IgD-negative memory B cell (primary cell): ENCODE measurements around the gene SLC23A1. TPM values are rescaled to one million over a fixed set of nuclear protein-coding genes. Genes with fewer than 3 reads are reported as not detected.
"Not testable (repeated sequence)": the region's sequence is repeated elsewhere in the genome, so short reads cannot be mapped to it uniquely, and the experiment has no call there.

ENCODE experiments used
- H3K27ac Mint-ChIP-seq, 3 donors: one replicate each; pipeline ENCODE4 v1.8.0; 2020 to 2022; ENCODE audit warnings: mild to moderate bottlenecking in 3 of 3, mixed read lengths in 3 of 3, moderate library complexity in 1 of 3
- H3K27me3 Mint-ChIP-seq: one replicate; pipeline ENCODE4 v1.8.0; 2021; ENCODE audit warnings: mixed read lengths
- H3K36me3 Mint-ChIP-seq: one replicate; pipeline ENCODE4 v1.8.0; 2020; ENCODE audit warnings: mild to moderate bottlenecking, mixed read lengths
- H3K4me1 Mint-ChIP-seq, 3 donors: one replicate each; pipeline ENCODE4 v1.8.0; 2020 to 2022; ENCODE audit warnings: mixed read lengths in 3 of 3, mild to moderate bottlenecking in 1 of 3
- H3K4me3 Mint-ChIP-seq, 4 donors: one replicate each; pipeline ENCODE4 v1.8.0; 2020 to 2022; ENCODE audit warnings: mild to moderate bottlenecking in 4 of 4, mixed read lengths in 4 of 4, moderate library complexity in 3 of 4
- H3K9me3 Mint-ChIP-seq, 3 donors: one replicate each; pipeline ENCODE4 v1.8.0; 2020 to 2021; ENCODE audit warnings: mixed read lengths in 3 of 3, mild to moderate bottlenecking in 1 of 3
- polyA plus RNA-seq: library from polyadenylated mRNA; unstranded; fragments of 300-500 nt; fragmentation: Illumina TruSeq; gene quantifications from one replicate; pipeline ENCODE4 v1.2.3, GENCODE V29; 2021

Gene SLC23A1
- polyA plus RNA-seq, 1 donor from 2014 or later = not detected

GRCh38 chr5:139387611-139388197, 4.6 kb upstream of the SLC23A1 start:
- peak overlapping the region; percentile 82 to 98 (median 93) for H3K4me3 Mint-ChIP-seq
- H3K27ac Mint-ChIP-seq = peak overlapping the region; percentile 91 to 98 (median 97)
- no peaks in the 10 kb centered on the region for H3K36me3 Mint-ChIP-seq
- H3K9me3 Mint-ChIP-seq = no peaks in the 10 kb centered on the region
- peaks cover 44 to 66% (median 63%) of the 10 kb centered on the region in 3 donors for H3K4me1 Mint-ChIP-seq
- H3K27me3 Mint-ChIP-seq = no peaks in the 10 kb centered on the region

- H3K9me3 Mint-ChIP-seq, H3K27me3 Mint-ChIP-seq, H3K36me3 Mint-ChIP-seq: not testable (repeated sequence)
- peaks cover 50 to 73% (median 71%) of the 10 kb centered on the region in 3 donors for H3K4me1 Mint-ChIP-seq
- H3K27ac Mint-ChIP-seq = peak overlapping the region; percentile 90 to 98 (median 97)
- peak overlapping the region; percentile 58 to 82 (median 70) for H3K4me3 Mint-ChIP-seq
Measured at GRCh38 chr5:139386956-139387355, 3.9 kb upstream of the SLC23A1 start.

- H3K27me3 Mint-ChIP-seq = no peaks in the 10 kb centered on the region
- no peaks in the 10 kb centered on the region for H3K9me3 Mint-ChIP-seq
- H3K4me3 Mint-ChIP-seq = peak overlapping the region; percentile 48 to 92 (median 82)
- no peaks in the 10 kb centered on the region for H3K36me3 Mint-ChIP-seq
- peak overlapping the region in 2 of 3 donors; percentile 91 to 97 for H3K27ac Mint-ChIP-seq
- H3K4me1 Mint-ChIP-seq = peaks cover 43 to 67% (median 65%) of the 10 kb centered on the region in 3 donors
Measured at GRCh38 chr5:139386050-139386438, 2.9 kb upstream of the SLC23A1 start.

- Mint-ChIP-seq H3K27me3 (no peaks in the 10 kb centered on the region), H3K27ac (peak overlapping the region; percentile 82 to 97 (median 91)), H3K4me3 (peak overlapping the region; percentile 59 to 92 (median 87)), H3K4me1 (peaks cover 38 to 62% (median 62%) of the 10 kb centered on the region in 3 donors), H3K9me3 (no peaks in the 10 kb centered on the region), H3K36me3 (no peaks in the 10 kb centered on the region)
Measured at GRCh38 chr5:139385061-139386049, 2.3 kb upstream of the SLC23A1 start.

GRCh38 chr5:139384591-139385051, 1.5 kb upstream of the SLC23A1 start:
- Mint-ChIP-seq H3K4me3 (peak overlapping the region; percentile 59 to 92 (median 87)), H3K27ac (peak overlapping the region; percentile 82 to 97 (median 91)), H3K27me3 (no peaks in the 10 kb centered on the region), H3K36me3 (no peaks in the 10 kb centered on the region), H3K9me3 (no peaks in the 10 kb centered on the region), H3K4me1 (peaks cover 31 to 56% (median 55%) of the 10 kb centered on the region in 3 donors)

- peaks cover 32 to 51% (median 50%) of the 10 kb centered on the region in 3 donors for H3K4me1 Mint-ChIP-seq
- H3K27me3 Mint-ChIP-seq = no peaks in the 10 kb centered on the region
- H3K27ac Mint-ChIP-seq = peak overlapping the region; percentile 10 to 56 (median 54)
- no peaks in the 10 kb centered on the region for H3K9me3 Mint-ChIP-seq
- H3K4me3 Mint-ChIP-seq = peak overlapping the region in 3 of 4 donors; percentile 27 to 74 (median 58)
- no peaks in the 10 kb centered on the region for H3K36me3 Mint-ChIP-seq
Measured at GRCh38 chr5:139383993-139384590, 995 bp upstream of the SLC23A1 start.

GRCh38 chr5:139382807-139383206, 290 bp downstream of the SLC23A1 start:
- H3K4me3 Mint-ChIP-seq = no peak overlapping the region
- peak overlapping the region in 1 of 3 donors; percentile 16 for H3K27ac Mint-ChIP-seq
- H3K9me3 Mint-ChIP-seq = no peaks in the 10 kb centered on the region
- no peaks in the 10 kb centered on the region for H3K27me3 Mint-ChIP-seq
- H3K36me3 Mint-ChIP-seq = no peaks in the 10 kb centered on the region
- H3K4me1 Mint-ChIP-seq = peaks cover 27 to 42% (median 40%) of the 10 kb centered on the region in 3 donors

GRCh38 chr5:139381837-139382761, 998 bp downstream of the SLC23A1 start:
- Mint-ChIP-seq H3K4me1 (peaks cover 27 to 42% (median 40%) of the 10 kb centered on the region in 3 donors), H3K27me3 (no peaks in the 10 kb centered on the region), H3K36me3 (peaks cover 1% of the 10 kb centered on the region), H3K9me3 (no peaks in the 10 kb centered on the region), H3K4me3 (peak overlapping the region in 3 of 4 donors; percentile 12 to 70 (median 33)), H3K27ac (peak overlapping the region in 1 of 3 donors; percentile 16)

GRCh38 chr5:139379626-139380449, 3.3 kb downstream of the SLC23A1 start:
- peaks cover 18 to 22% (median 22%) of the 10 kb centered on the region in 3 donors for H3K4me1 Mint-ChIP-seq
- H3K36me3 Mint-ChIP-seq = peaks cover 2% of the 10 kb centered on the region
- H3K27ac Mint-ChIP-seq = peak overlapping the region in 1 of 3 donors; percentile 42
- no peak overlapping the region for H3K4me3 Mint-ChIP-seq
- H3K9me3 Mint-ChIP-seq = no peaks in the 10 kb centered on the region
- H3K27me3 Mint-ChIP-seq = no peaks in the 10 kb centered on the region

- no peak overlapping the region for H3K27ac Mint-ChIP-seq
- no peaks in the 10 kb centered on the region for H3K9me3 Mint-ChIP-seq
- H3K4me3 Mint-ChIP-seq = no peak overlapping the region
- H3K4me1 Mint-ChIP-seq = peaks cover 11 to 17% (median 16%) of the 10 kb centered on the region in 3 donors
- peaks cover 2% of the 10 kb centered on the region for H3K36me3 Mint-ChIP-seq
- no peaks in the 10 kb centered on the region for H3K27me3 Mint-ChIP-seq
Measured at GRCh38 chr5:139378941-139379361, 4.1 kb downstream of the SLC23A1 start.

- H3K4me1 Mint-ChIP-seq = peaks cover 10 to 12% (median 11%) of the 10 kb centered on the region in 3 donors
- H3K27me3 Mint-ChIP-seq = no peaks in the 10 kb centered on the region
- H3K27ac Mint-ChIP-seq = no peak overlapping the region
- H3K4me3 Mint-ChIP-seq = no peak overlapping the region
- no peaks in the 10 kb centered on the region for H3K9me3 Mint-ChIP-seq
- peaks cover 3% of the 10 kb centered on the region for H3K36me3 Mint-ChIP-seq
Measured at GRCh38 chr5:139378101-139378825, 4.8 kb downstream of the SLC23A1 start.

- H3K27me3 Mint-ChIP-seq = no peaks in the 10 kb centered on the region
- no peak overlapping the region for H3K4me3 Mint-ChIP-seq
- peaks cover 3% of the 10 kb centered on the region for H3K36me3 Mint-ChIP-seq
- no peak overlapping the region for H3K27ac Mint-ChIP-seq
- no peaks in the 10 kb centered on the region for H3K9me3 Mint-ChIP-seq
- H3K4me1 Mint-ChIP-seq = peaks cover 4 to 7% (median 7%) of the 10 kb centered on the region in 3 donors
Measured at GRCh38 chr5:139377226-139377625, 5.9 kb downstream of the SLC23A1 start.

GRCh38 chr5:139376364-139376763, 6.7 kb downstream of the SLC23A1 start:
- H3K27me3 Mint-ChIP-seq = no peaks in the 10 kb centered on the region
- H3K9me3 Mint-ChIP-seq = no peaks in the 10 kb centered on the region
- H3K4me3 Mint-ChIP-seq = no peak overlapping the region
- H3K36me3 Mint-ChIP-seq = peaks cover 3% of the 10 kb centered on the region
- H3K27ac Mint-ChIP-seq = no peak overlapping the region
- peaks cover 2 to 4% (median 2%) of the 10 kb centered on the region in 3 donors for H3K4me1 Mint-ChIP-seq
